ENCODE measurements around the gene TBL1XR1. TPM values are rescaled to one million over a fixed set of nuclear protein-coding genes. Genes with fewer than 3 reads are reported as not detected.

TBL1XR1 gene
- total RNA-seq, 1 experiment from 2014 or later: 175 TPM

- Histone ChIP-seq H2BK12ac (ENCODE audit: insufficient read length, low read depth, low read length) (no peak overlapping the region), H3K79me2 (ENCODE audit: insufficient read depth, low read length) (peaks cover 55% of the 10 kb centered on the region; the same call in 1 of the 2 replicates), H2BK120ac (ENCODE audit: low read depth, low read length, poor library complexity, severe bottlenecking) (no peak overlapping the region), H3K4me2 (ENCODE audit: insufficient read depth, insufficient read length, low read length) (no peak overlapping the region), H3K27ac (ENCODE audit: insufficient read length, low read depth, low read length) (no peak overlapping the region), H2AFZ (ENCODE audit: low read length) (no peak overlapping the region), H2BK5ac (ENCODE audit: insufficient read length, low read length) (no peak overlapping the region), H4K5ac (ENCODE audit: insufficient read length, low read depth, low read length) (no peak overlapping the region), H4K8ac (replicated peaks; ENCODE audit: insufficient read length, low read depth, low read length) (no peak overlapping the region), H3K23ac (ENCODE audit: insufficient read length, low read depth, low read length) (no peak overlapping the region), H2AK5ac (ENCODE audit: insufficient read length, low read length) (no peak overlapping the region), H3K56ac (ENCODE audit: insufficient read length, low read depth, low read length) (no peak overlapping the region), H3K4ac (ENCODE audit: low read depth, low read length) (no peak overlapping the region), H3K18ac (ENCODE audit: insufficient read length, low read depth, low read length) (no peak overlapping the region), H3K23me2 (ENCODE audit: insufficient read length, low read depth, low read length, poor library complexity, severe bottlenecking) (no peaks in the 10 kb centered on the region), H4K91ac (ENCODE audit: insufficient read length, low read depth, low read length) (no peak overlapping the region), H2BK20ac (ENCODE audit: low read depth, low read length, poor library complexity, severe bottlenecking) (no peak overlapping the region), H3K14ac (ENCODE audit: insufficient read depth, low read length) (no peak overlapping the region), H4K20me1 (ENCODE audit: control insufficient read depth, insufficient read depth, insufficient read length) (no peaks in the 10 kb centered on the region), H3K79me1 (ENCODE audit: insufficient read depth, low read depth, low read length, poor library complexity, severe bottlenecking) (peaks cover 6% of the 10 kb centered on the region), H2BK15ac (ENCODE audit: low read depth, low read length) (no peak overlapping the region), H3K9me3 (ENCODE audit: control insufficient read depth, low read depth, low read length) (no peaks in the 10 kb centered on the region), H3K4me1 (ENCODE audit: insufficient read depth, low read length) (no peaks in the 10 kb centered on the region), H3T11ph (ENCODE audit: low read length) (no peak overlapping the region), H3K9ac (ENCODE audit: extremely low read depth, insufficient read length, low read length) (no peak overlapping the region), H3K27me3 (ENCODE audit: insufficient read depth, low read length) (no peaks in the 10 kb centered on the region)
- Mint-ChIP-seq H3K4me1 (peaks cover 15 to 17% of the 10 kb centered on the region in 2 experiments), H3K4me3 (no peak overlapping the region), H3K9me3 (peaks cover 29 to 31% of the 10 kb centered on the region in 2 experiments), H3K27me3 (ENCODE audit: low read depth) (no peaks in the 10 kb centered on the region), H3K36me3 (ENCODE audit: insufficient read depth in 1 of 3, low read depth in 3 of 3) (peaks cover 44 to 53% (median 45%) of the 10 kb centered on the region in 3 experiments), H3K27ac (peak overlapping the region; percentile 25 to 85 (median 36); a peak in 3 of 7 replicates)
- no peak for DNase-seq
- TF ChIP-seq, protein P1, sequence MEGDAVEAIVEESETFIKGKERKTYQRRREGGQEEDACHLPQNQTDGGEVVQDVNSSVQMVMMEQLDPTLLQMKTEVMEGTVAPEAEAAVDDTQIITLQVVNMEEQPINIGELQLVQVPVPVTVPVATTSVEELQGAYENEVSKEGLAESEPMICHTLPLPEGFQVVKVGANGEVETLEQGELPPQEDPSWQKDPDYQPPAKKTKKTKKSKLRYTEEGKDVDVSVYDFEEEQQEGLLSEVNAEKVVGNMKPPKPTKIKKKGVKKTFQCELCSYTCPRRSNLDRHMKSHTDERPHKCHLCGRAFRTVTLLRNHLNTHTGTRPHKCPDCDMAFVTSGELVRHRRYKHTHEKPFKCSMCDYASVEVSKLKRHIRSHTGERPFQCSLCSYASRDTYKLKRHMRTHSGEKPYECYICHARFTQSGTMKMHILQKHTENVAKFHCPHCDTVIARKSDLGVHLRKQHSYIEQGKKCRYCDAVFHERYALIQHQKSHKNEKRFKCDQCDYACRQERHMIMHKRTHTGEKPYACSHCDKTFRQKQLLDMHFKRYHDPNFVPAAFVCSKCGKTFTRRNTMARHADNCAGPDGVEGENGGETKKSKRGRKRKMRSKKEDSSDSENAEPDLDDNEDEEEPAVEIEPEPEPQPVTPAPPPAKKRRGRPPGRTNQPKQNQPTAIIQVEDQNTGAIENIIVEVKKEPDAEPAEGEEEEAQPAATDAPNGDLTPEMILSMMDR (conservative IDR thresholded peaks at IDR 0.05): no peak
- no CpG with 5 or more reads among the region's 1 CpG for WGBS (ENCODE audit: extremely low coverage, insufficient read length, low lambda C conversion rate)
Observed at GRCh38 chr3:177096615-177097014, 100.7 kb downstream of the TBL1XR1 start.

Measured in H9 (cell line).